OCI-M2 (cell line): ENCODE results near the gene MX2.

Experiments used
- DNase-seq: peaks from one replicate; lab custom pipeline; 2025; ENCODE audit not compliant: unreplicated experiment; lab: John Stamatoyannopoulos, UW

Gene MX2

DNA sequence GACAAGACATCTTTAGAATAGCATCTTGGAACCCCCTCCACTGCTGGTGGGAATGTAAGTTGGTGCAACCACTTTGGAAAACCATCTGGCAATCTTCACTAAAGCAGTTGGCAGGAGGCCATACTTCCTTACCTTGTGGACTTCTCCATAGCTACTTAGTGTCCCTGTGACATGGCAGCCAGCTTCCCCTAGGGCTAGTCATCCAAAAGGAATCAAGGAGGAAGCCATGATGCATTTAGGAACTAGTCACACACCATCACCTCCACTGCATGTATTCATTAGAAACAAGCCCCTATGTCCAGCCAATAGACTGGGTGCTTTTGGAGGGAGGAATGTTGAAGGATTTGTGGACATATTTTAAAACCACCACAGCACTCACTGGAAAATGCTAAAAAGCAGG lies 19.9 kb downstream of the MX2 start:
- no peak for DNase-seq

GRCh38 chr21:41387042-41387819 lies 25.4 kb downstream of the MX2 start:
- no peak for DNase-seq

DNA sequence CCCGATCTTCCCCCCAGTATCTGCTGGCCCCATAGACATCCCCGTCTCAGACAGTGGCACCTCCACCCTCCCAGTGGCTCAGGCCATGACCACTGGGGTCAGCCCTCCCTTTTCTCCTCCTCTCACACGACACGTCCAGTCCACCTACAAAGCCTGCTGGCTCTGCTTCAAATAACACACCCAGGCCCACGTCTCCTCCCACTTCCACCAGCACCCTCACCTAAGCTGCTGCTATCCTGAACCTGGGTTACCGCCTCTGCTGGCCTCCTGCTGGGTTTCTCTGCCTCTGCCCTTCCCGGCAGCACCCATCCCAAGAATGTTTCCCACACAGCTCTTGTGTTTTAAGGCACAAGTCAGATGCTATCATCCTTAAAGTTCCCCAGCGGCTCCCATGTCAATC lies 26.0 kb downstream of the MX2 start:
- no peak for DNase-seq

- DNase-seq = no peak
These were observed 26.4 kb downstream of the MX2 start for GRCh38 chr21:41388259-41388658.

GRCh38 chr21:41390043-41390639 lies 28.3 kb downstream of the MX2 start:
- DNase-seq = no peak

- no peak for DNase-seq
These were observed 32.1 kb downstream of the MX2 start for GRCh38 chr21:41393876-41394465.

GRCh38 chr21:41396558-41397075 lies 34.8 kb downstream of the MX2 start:
- no peak for DNase-seq

DNA sequence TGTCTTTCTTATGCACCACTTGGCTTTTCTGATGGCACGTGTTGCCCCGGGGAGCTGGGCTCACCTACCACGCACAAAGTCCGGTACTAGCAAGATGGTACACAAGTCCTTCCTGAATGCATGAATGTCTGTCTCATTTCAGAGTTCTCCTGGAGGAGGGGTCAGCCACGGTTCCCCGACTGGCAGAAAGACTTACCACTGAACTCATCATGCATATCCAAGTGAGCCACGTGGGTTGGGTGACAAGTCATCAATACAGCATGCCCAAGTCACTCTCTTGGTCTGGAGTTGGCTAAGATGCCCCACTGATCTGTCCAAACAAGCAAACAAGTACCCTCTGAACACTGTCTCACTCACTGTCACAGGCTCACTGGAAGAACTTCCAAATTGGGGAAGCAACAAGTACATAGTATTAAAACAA lies 35.7 kb downstream of the MX2 start:
- no peak for DNase-seq

DNA sequence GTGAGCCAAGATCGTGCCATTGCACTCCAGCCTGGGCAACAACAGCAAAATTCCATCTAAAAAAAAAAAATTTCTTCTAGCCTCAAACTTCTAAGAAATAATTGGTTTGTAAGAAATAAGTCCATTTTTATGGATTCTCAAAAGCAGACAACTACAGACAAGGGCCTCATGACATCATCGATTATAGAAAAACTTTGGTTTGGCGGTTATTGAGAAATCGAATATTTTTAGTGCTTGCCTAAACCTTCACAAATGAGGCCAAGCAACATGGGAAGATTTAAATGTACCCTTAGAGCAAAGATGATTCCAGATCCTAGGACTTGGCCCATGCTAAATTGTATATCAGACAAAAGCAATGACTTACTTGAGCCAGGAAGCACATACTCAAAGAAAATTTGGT lies 36.4 kb downstream of the MX2 start:
- no peak for DNase-seq

DNA sequence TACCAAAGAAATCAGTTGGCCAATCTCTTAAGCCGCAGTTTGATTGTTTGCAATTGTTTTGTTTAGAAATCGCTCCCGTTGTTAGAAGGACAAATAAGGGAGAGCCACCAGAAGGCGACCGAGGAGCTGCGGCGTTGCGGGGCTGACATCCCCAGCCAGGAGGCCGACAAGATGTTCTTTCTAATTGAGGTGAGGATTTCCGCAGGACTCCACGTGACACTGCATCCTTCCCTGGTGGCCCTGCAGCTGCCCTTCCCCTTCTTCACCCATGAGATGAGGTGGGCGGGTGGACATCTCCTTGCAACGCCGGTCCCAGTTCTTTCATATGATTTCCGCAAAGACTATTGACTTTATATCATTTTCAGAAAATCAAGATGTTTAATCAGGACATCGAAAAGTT lies 37.0 kb downstream of the MX2 start:
- no peak for DNase-seq

DNA sequence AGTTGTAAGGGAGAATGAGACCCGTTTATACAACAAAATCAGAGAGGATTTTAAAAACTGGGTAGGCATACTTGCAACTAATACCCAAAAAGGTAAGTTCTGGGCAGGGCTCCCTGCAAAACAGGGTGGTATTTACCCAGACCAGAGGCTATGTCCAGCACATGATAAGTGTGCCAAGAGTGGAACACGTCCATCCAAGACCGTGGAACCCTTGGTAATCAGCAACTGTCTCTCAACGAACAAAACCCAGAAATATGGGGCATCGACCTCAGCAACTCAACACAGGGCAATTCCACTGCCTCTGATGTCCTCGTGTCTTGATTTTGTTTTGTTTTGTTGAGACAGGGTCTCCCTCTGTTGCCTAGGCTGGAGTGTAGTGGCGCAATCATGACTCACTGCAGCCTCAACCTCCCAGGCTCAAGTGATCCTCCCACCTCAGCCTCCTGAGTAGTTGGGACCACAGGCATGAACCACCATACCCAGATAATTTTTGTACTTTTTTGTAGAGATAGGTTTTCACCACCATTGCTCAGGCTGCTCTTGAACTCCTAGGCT lies 37.5 kb downstream of the MX2 start:
- no peak for DNase-seq

DNA sequence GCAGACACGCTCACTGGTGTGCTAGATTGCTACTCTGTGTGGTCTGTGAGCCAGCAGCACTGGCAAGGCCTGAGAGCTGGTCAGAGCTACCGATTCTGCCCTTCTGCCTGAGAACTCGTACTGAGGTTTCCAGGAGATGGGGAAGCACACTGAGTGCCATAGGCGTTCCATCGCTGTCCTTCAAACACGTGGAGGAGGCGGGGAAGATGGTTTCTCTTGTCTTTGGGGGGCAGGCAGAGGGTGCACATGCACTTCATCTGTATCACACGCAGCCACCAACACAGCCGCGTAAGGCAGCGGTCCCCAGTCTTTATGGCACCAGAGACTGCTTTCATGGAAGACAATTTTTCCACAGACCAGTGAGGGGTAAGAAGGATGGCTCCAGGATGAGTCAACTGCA lies 40.4 kb downstream of the MX2 start:
- no peak for DNase-seq

- DNase-seq = no peak
These were observed 41.0 kb downstream of the MX2 start for GRCh38 chr21:41402796-41403195.

GRCh38 chr21:41403331-41403730 lies 41.5 kb downstream of the MX2 start:
- no peak for DNase-seq

DNA sequence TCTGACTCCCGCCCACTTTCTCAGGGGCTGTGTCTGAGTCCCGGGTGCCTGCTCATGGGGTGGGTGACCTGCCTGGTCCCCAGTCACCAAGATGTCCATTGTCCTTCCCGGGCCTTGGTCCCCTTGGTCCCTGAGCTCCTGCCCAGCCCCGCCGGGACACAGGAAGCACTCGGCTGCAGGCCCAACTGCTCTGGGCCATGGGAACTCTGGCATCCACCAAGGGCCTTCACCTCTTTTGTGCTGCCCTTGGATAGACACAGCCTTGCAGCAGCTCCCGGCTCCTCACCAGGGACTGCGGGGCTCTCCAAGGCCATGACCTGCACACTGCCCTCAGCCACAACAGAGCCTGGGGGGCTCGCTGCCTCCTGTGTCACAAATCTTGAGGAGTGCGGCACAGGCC lies 42.1 kb downstream of the MX2 start:
- DNase-seq = no peak

DNA sequence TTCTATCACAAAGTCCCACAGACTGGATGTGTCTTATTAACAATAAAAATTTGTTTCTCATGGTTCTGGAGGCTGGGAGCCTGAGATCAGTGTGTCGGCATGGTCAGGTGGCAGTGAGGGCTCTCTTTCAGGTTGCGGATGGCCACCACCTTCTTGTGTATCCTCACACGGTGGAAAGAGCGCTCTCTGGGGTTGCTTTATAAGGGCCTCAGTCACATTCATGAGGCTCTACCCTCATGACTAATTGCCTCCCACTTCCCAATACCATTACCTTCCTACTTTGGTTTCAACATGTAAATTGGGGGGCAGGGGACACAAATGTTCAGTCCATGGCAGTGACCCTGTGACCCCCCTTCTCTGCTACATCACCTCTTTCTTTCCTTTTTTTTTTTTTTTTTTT lies 43.5 kb downstream of the MX2 start:
- no peak for DNase-seq

GRCh38 chr21:41406340-41406739 lies 44.5 kb downstream of the MX2 start:
- no peak for DNase-seq

- no peak for DNase-seq
These were observed 46.0 kb downstream of the MX2 start for GRCh38 chr21:41407541-41408460.

DNA sequence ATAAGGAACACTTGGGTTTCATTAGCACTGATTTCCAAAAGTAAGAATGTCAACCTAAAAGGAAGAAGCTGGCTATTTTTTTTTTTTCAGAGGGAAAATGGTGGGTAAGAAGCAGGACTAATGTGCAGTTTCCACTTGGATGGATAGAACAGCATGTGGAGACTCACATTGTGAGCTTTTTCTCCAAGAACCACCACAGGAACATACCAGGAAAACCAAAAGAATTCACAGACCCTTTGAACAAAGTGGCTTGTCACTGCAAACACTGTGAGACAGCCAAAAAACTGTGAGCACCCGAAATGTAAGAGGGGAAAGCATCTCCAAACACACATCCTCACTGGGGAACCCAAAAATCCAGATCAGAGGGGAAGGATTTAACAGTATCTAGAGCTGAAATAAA lies 48.5 kb downstream of the MX2 start:
- no peak for DNase-seq

- DNase-seq = no peak
These were observed 49.1 kb downstream of the MX2 start for GRCh38 chr21:41410767-41411448.
